ENCODE data around the gene HCN4.

GRCh38 chr15:73355612-73356265, 13.0 kb downstream of the HCN4 start:
- no peak for TF ChIP-seq TAF1 (conservative IDR thresholded peaks at IDR 0.05)
- no peak for TF ChIP-seq ZBTB33 (IDR thresholded peaks at IDR 0.05)
- TF ChIP-seq ATF3 (IDR thresholded peaks at IDR 0.05) = no peak
- TF ChIP-seq CTCF (IDR thresholded peaks at IDR 0.05; ENCODE audit: low read depth, low read length, missing input control) = no peak
- TF ChIP-seq SP1 (IDR thresholded peaks at IDR 0.05) = no peak
